IMR-90 (cell line): ENCODE measurements around the gene LDAH. TPM values are rescaled to one million over a fixed set of nuclear protein-coding genes. Genes with fewer than 3 reads are reported as not detected.

Experiments used
- ATAC-seq: fragments of 200-7000 bp; cut with Tn5 transposase; 2 replicates; pipeline ENCODE4 v1.9.1; 2020; ENCODE audit warnings: low read depth, mild to moderate bottlenecking, moderate library complexity
- BruUV-seq: library from RNA; stranded (reverse); fragments of 400-500 nt; replicated peaks from 2 replicates; lab custom pipeline; 2021; lab: Mats Ljungman, UMichigan
- CTCF ChIA-PET: fragments of 300-600 bp; formaldehyde crosslinking; extraction: SDS; loops from one replicate; lab custom pipeline; 2021; ENCODE audit warnings: antibody characterized with exemption; lab: Yijun Ruan, JAX
- POLR2A ChIA-PET: fragments of 300-600 bp; sonication (Branson Sonifier 250); formaldehyde crosslinking; loops from one replicate; lab custom pipeline; 2022; ENCODE audit warnings: antibody characterized with exemption; ENCODE audit not compliant: unreplicated experiment; lab: Charles Lee
- DNase-seq: peaks from one replicate; pipeline ENCODE4 v3.0.0; 2013
- H2AFZ ChIP-seq: replicated peaks from 2 replicates; pipeline ENCODE3; 2013; ENCODE audit warnings: low read length, mild to moderate bottlenecking; ENCODE audit not compliant: poor library complexity
- H2AK5ac ChIP-seq: 2 replicates; pipeline ENCODE4 v1.6.1; 2013; ENCODE audit warnings: low read depth, low read length, inconsistent platforms
- H2AK9ac ChIP-seq: replicated peaks from 2 replicates; pipeline ENCODE3; 2013; ENCODE audit warnings: mild to moderate bottlenecking, low read depth, low read length, moderate library complexity; ENCODE audit not compliant: poor library complexity
- H2BK120ac ChIP-seq: 2 replicates; pipeline ENCODE4 v1.6.1; 2013; ENCODE audit warnings: low read depth, low read length, inconsistent platforms
- H2BK15ac ChIP-seq: 3 replicates; pipeline ENCODE4 v1.6.1; 2013; ENCODE audit warnings: low read depth, low read length, inconsistent platforms
- H2BK20ac ChIP-seq: 2 replicates; pipeline ENCODE4 v1.6.1; 2013; ENCODE audit warnings: low read depth, mild to moderate bottlenecking, inconsistent platforms, low read length, moderate library complexity
- H2BK5ac ChIP-seq: 2 replicates; pipeline ENCODE4 v1.6.1; 2013; ENCODE audit warnings: mild to moderate bottlenecking, low read depth, low read length, inconsistent platforms; ENCODE audit not compliant: poor library complexity, severe bottlenecking
- H3K14ac ChIP-seq: replicated peaks from 2 replicates; pipeline ENCODE4 v1.6.1; 2013; ENCODE audit warnings: low read depth, low read length, inconsistent platforms
- H3K18ac ChIP-seq: 2 replicates; pipeline ENCODE4 v1.6.1; 2013; ENCODE audit warnings: low read depth, low read length, control low read depth
- H3K23ac ChIP-seq: 2 replicates; pipeline ENCODE4 v1.6.1; 2013; ENCODE audit warnings: low read depth, low read length, inconsistent platforms
- H3K27ac ChIP-seq: 2 replicates; pipeline ENCODE4 v1.5.1; 2013; ENCODE audit warnings: mild to moderate bottlenecking, control low read depth, low read length; ENCODE audit not compliant: insufficient read depth
- H3K27me3 ChIP-seq: 2 replicates; pipeline ENCODE4 v1.6.1; 2013; ENCODE audit warnings: low read length; ENCODE audit not compliant: control insufficient read depth, insufficient read depth
- H3K36me3 ChIP-seq: 2 replicates; pipeline ENCODE4 v1.6.1; 2013; ENCODE audit warnings: low read length, mixed read lengths; ENCODE audit not compliant: control insufficient read depth, insufficient read depth
- H3K4ac ChIP-seq: 2 replicates; pipeline ENCODE4 v1.6.1; 2013; ENCODE audit warnings: low read depth, low read length, inconsistent platforms
- H3K4me1 ChIP-seq: 2 replicates; pipeline ENCODE4 v1.6.1; 2013; ENCODE audit warnings: low read length, mixed read lengths; ENCODE audit not compliant: control insufficient read depth, insufficient read depth
- H3K4me2 ChIP-seq: 2 replicates; pipeline ENCODE4 v1.6.1; 2013; ENCODE audit warnings: low read depth, mild to moderate bottlenecking, control low read depth, low read length, moderate library complexity
- H3K4me3 ChIP-seq: 2 replicates; pipeline ENCODE4 v1.5.1; 2013; ENCODE audit warnings: low read depth, mild to moderate bottlenecking, control low read depth, low read length, moderate library complexity; ENCODE audit not compliant: insufficient read depth
- H3K56ac ChIP-seq: 2 replicates; pipeline ENCODE4 v1.6.1; 2013; ENCODE audit warnings: low read length, inconsistent platforms; ENCODE audit not compliant: insufficient read depth; ENCODE audit errors: extremely low read depth
- H3K79me1 ChIP-seq, 2 experiments: 2 replicates each; pipeline ENCODE4 v1.6.1; 2013; ENCODE audit warnings: low read length in 2 of 2, inconsistent platforms in 1 of 2, low read depth in 1 of 2
- H3K9ac ChIP-seq: 2 replicates; pipeline ENCODE4 v1.6.1; 2013; ENCODE audit warnings: low read depth, low read length, control low read depth
- H3K9me1 ChIP-seq: 2 replicates; pipeline ENCODE4 v1.6.1; 2013; ENCODE audit warnings: low read length, inconsistent platforms; ENCODE audit not compliant: insufficient read depth
- H3K9me3 ChIP-seq: 2 replicates; pipeline ENCODE4 v1.6.1; 2013; ENCODE audit warnings: low read length; ENCODE audit not compliant: control insufficient read depth, insufficient read depth
- H4K20me1 ChIP-seq: 2 replicates; pipeline ENCODE4 v1.6.1; 2013; ENCODE audit warnings: low read length, inconsistent platforms; ENCODE audit not compliant: insufficient read depth
- H4K5ac ChIP-seq: 2 replicates; pipeline ENCODE4 v1.6.1; 2013; ENCODE audit warnings: mild to moderate bottlenecking, low read depth, low read length, control low read depth
- H4K8ac ChIP-seq, 2 experiments: 2 replicates each; pipeline ENCODE4 v1.6.1; 2013; ENCODE audit warnings: low read depth in 2 of 2, low read length in 2 of 2, control low read depth in 1 of 2, inconsistent platforms in 1 of 2
- H4K91ac ChIP-seq: 2 replicates; pipeline ENCODE4 v1.6.1; 2013; ENCODE audit warnings: low read depth, low read length, inconsistent platforms; ENCODE audit not compliant: insufficient read depth
- BHLHE40 ChIP-seq: fragments of 150-350 bp; IDR thresholded peaks from 2 replicates; pipeline ENCODE4 v1.6.1; 2016; ENCODE audit warnings: mild to moderate bottlenecking, low read depth, low read length
- CHD1 ChIP-seq: IDR thresholded peaks from 2 replicates; pipeline ENCODE4 v1.6.1; 2012; ENCODE audit warnings: low read depth, low read length, improper control_type of control experiment
- FOS ChIP-seq: fragments of 150-350 bp; IDR thresholded peaks from 2 replicates; pipeline ENCODE4 v1.6.1; 2016; ENCODE audit warnings: low read depth, low read length
- MAFK ChIP-seq: IDR thresholded peaks from 2 replicates; pipeline ENCODE4 v1.6.1; 2012; ENCODE audit warnings: low read depth, low read length, improper control_type of control experiment
- MXI1 ChIP-seq: IDR thresholded peaks from 2 replicates; pipeline ENCODE4 v1.6.1; 2012; ENCODE audit warnings: low read depth, mild to moderate bottlenecking, low read length, moderate library complexity, borderline replicate concordance
- NFE2L2 ChIP-seq: fragments of 150-350 bp; IDR thresholded peaks from 2 replicates; pipeline ENCODE4 v1.6.1; 2016; ENCODE audit warnings: low read depth, mild to moderate bottlenecking, low read length
- POLR2A ChIP-seq: IDR thresholded peaks from 2 replicates; pipeline ENCODE4 v1.6.1; 2012; ENCODE audit warnings: mild to moderate bottlenecking, low read depth, low read length
- RAD21 ChIP-seq: IDR thresholded peaks from 2 replicates; pipeline ENCODE4 v1.6.1; 2012; ENCODE audit warnings: low read length, improper control_type of control experiment
- RCOR1 ChIP-seq: IDR thresholded peaks from 2 replicates; pipeline ENCODE4 v1.6.1; 2012; ENCODE audit warnings: mild to moderate bottlenecking, low read length, improper control_type of control experiment; ENCODE audit not compliant: insufficient replicate concordance
- RFX5 ChIP-seq: IDR thresholded peaks from 2 replicates; pipeline ENCODE4 v1.8.0; 2012; ENCODE audit warnings: low read depth, mild to moderate bottlenecking, low read length, moderate library complexity
- SMC3 ChIP-seq: fragments of 150-350 bp; IDR thresholded peaks from 2 replicates; pipeline ENCODE4 v1.6.1; 2016; ENCODE audit warnings: low read depth, mild to moderate bottlenecking, antibody characterized with exemption, low read length, moderate library complexity
- WGBS, 2 experiments: methylation state at CpG; one replicate each; pipeline versions ENCODE4 v1.1.5 to v1.1.7; 2013; ENCODE audit warnings: missing lambda C conversion rate in 2 of 2; ENCODE audit not compliant: insufficient read length in 1 of 2; ENCODE audit errors: extremely low coverage in 2 of 2; 5-methylcytosine and 5-hydroxymethylcytosine counted together
- dilution Hi-C: fragments of 300-500 bp; cut with HindIII; formaldehyde crosslinking; loops from one replicate; pipeline ENCODE4 v1.14.3; 2018; ENCODE audit warnings: low sequenced_read_pairs; ENCODE audit not compliant: unreplicated experiment
- in situ Hi-C: fragments of 300-500 bp; cut with MboI; formaldehyde crosslinking; loops from 3 replicates; pipeline ENCODE4 v1.14.3; 2019; ENCODE audit warnings: low sequenced_read_pairs, inconsistent platforms, mixed read lengths
- intact Hi-C: fragments of 100-400 bp; cut with micrococcal nuclease; formaldehyde crosslinking; loops from 2 replicates; pipeline ENCODE4 v1.10.0; 2022
- polyA plus RNA-seq, 3 experiments: library from polyadenylated mRNA; depleted of rRNA; stranded (reverse); fragments of >200 nt; gene quantifications; 2 replicates each; pipeline ENCODE4 v1.2.3, GENCODE V29; 2012; ENCODE audit warnings: low replicate concordance in 1 of 3
- total RNA-seq: library from RNA; depleted of rRNA; stranded (reverse); fragments of >200 nt; gene quantifications from 2 replicates; pipeline ENCODE4 v1.2.3, GENCODE V29; 2012
- TF ChIP-seq, protein P1 (sequence below): fragments of 150-350 bp; IDR thresholded peaks from 2 replicates; pipeline ENCODE4 v1.6.1; 2017; ENCODE audit warnings: mild to moderate bottlenecking, antibody characterized with exemption, low read length, low read depth
- TF ChIP-seq, protein P2 (sequence below): fragments of 150-350 bp; IDR thresholded peaks from 2 replicates; pipeline ENCODE4 v1.6.1; 2016; ENCODE audit warnings: low read depth, mild to moderate bottlenecking, low read length, moderate library complexity, borderline replicate concordance
- TF ChIP-seq, protein P3 (sequence below): conservative IDR thresholded peaks from 2 replicates; pipeline ENCODE4 v1.5.1; 2012; ENCODE audit warnings: mild to moderate bottlenecking, low read depth, low read length, improper control_type of control experiment

Gene LDAH
- total and polyA plus RNA-seq, 2 of the 4 experiments (the other 2 are of a cell fraction) = 12.1 to 31.7 TPM

DNA sequence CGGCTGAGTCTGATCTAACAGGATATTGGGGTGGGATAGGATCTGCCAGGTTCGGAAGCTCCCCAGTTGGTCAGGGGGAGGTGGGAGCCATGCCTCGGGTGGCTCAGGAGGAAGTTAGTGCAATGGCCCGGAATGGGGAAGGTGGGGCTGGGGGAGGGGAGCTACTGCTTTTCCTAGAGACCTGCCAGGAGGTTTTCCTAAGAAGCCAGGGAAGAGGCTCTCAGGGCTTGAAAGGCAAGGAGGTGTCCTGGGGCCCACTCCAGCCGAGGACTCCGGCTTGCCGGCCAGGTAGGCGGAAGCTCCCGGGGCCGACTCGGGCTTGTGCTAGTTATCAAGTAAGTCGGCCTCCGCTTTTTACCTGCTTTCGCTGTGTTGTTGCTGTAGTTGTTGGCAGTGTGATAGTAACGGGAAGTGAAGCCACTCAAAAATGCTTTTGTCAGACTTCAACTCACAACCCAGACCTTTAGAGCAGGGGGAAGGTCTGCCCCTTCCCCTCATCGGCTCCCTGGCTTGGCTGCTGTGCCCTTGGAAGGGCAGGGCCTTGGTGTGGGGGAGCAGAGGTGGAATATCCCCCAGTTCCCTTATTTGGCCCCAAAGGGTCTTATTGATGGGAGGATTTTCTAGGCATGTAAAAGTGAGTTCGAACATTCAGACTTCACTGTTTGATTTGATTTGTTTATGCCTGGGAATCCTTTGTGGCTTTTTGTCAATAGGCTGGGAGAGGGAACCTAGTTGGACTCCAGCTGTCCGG lies 150.5 kb downstream of the LDAH start:
- Histone ChIP-seq H3K9me3 (peaks cover 12% of the 10 kb centered on the region; the same call in 1 of the 2 replicates), H3K23ac (no peak overlapping the region), H3K4me2 (no peak overlapping the region), H2BK120ac (no peak overlapping the region), H3K9ac (no peak overlapping the region), H4K20me1 (no peaks in the 10 kb centered on the region; the same call in 1 of the 2 replicates), H2BK5ac (no peak overlapping the region), H2AK9ac (no peak overlapping the region), H4K91ac (no peak overlapping the region), H3K36me3 (peaks cover 1% of the 10 kb centered on the region; the same call in 1 of the 2 replicates), H3K56ac (no peak overlapping the region), H3K27ac (no peak overlapping the region), H3K4me3 (no peak overlapping the region), H2BK15ac (no peak overlapping the region), H3K18ac (no peak overlapping the region), H2BK20ac (no peak overlapping the region), H3K4me1 (peaks cover 7% of the 10 kb centered on the region; the same call in 1 of the 2 replicates), H4K5ac (no peak overlapping the region), H4K8ac (no peak overlapping the region), H3K14ac (no peak overlapping the region), H3K79me1 (no peaks in the 10 kb centered on the region), H3K4ac (no peak overlapping the region), H2AFZ (no peak overlapping the region), H2AK5ac (no peak overlapping the region), H3K27me3 (peaks cover 56% of the 10 kb centered on the region), H3K9me1 (peaks cover 5% of the 10 kb centered on the region; the same call in 1 of the 2 replicates)
- intact Hi-C loops (no loop called here), in situ Hi-C loops (loop anchor here (25.0 kb wide), 1 partner anchor 1090 kb away; no protein-coding TSS in a partner anchor), dilution Hi-C loops (no loop called here)
- DNase-seq (no peak), ATAC-seq (no peak)
- ChIA-PET CTCF (interaction anchor here (0.7 kb wide), 1 partner anchor 291 kb away, joined by 3 read pairs; no protein-coding TSS in a partner anchor), POLR2A (no interaction called here)
- 62% methylated on average over 2 of the region's 18 CpGs; no CpG with 5 or more reads in 1 of the 2 experiments for WGBS, 2 experiments
- no TSS peak for BruUV-seq
- TF ChIP-seq MXI1 (no peak), MAFK (no peak), NFE2L2 (no peak), POLR2A (no peak), CHD1 (no peak), FOS (no peak), BHLHE40 (no peak), RCOR1 (no peak), RAD21 (no peak), SMC3 (no peak), RFX5 (no peak)
- TF ChIP-seq, protein P1, sequence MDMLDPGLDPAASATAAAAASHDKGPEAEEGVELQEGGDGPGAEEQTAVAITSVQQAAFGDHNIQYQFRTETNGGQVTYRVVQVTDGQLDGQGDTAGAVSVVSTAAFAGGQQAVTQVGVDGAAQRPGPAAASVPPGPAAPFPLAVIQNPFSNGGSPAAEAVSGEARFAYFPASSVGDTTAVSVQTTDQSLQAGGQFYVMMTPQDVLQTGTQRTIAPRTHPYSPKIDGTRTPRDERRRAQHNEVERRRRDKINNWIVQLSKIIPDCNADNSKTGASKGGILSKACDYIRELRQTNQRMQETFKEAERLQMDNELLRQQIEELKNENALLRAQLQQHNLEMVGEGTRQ = no peak
- TF ChIP-seq, protein P2, sequence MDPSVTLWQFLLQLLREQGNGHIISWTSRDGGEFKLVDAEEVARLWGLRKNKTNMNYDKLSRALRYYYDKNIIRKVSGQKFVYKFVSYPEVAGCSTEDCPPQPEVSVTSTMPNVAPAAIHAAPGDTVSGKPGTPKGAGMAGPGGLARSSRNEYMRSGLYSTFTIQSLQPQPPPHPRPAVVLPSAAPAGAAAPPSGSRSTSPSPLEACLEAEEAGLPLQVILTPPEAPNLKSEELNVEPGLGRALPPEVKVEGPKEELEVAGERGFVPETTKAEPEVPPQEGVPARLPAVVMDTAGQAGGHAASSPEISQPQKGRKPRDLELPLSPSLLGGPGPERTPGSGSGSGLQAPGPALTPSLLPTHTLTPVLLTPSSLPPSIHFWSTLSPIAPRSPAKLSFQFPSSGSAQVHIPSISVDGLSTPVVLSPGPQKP = no peak
- TF ChIP-seq, protein P3, sequence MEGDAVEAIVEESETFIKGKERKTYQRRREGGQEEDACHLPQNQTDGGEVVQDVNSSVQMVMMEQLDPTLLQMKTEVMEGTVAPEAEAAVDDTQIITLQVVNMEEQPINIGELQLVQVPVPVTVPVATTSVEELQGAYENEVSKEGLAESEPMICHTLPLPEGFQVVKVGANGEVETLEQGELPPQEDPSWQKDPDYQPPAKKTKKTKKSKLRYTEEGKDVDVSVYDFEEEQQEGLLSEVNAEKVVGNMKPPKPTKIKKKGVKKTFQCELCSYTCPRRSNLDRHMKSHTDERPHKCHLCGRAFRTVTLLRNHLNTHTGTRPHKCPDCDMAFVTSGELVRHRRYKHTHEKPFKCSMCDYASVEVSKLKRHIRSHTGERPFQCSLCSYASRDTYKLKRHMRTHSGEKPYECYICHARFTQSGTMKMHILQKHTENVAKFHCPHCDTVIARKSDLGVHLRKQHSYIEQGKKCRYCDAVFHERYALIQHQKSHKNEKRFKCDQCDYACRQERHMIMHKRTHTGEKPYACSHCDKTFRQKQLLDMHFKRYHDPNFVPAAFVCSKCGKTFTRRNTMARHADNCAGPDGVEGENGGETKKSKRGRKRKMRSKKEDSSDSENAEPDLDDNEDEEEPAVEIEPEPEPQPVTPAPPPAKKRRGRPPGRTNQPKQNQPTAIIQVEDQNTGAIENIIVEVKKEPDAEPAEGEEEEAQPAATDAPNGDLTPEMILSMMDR = no peak
